ENCODE data around the gene LAMA2.

LAMA2 gene

DNA sequence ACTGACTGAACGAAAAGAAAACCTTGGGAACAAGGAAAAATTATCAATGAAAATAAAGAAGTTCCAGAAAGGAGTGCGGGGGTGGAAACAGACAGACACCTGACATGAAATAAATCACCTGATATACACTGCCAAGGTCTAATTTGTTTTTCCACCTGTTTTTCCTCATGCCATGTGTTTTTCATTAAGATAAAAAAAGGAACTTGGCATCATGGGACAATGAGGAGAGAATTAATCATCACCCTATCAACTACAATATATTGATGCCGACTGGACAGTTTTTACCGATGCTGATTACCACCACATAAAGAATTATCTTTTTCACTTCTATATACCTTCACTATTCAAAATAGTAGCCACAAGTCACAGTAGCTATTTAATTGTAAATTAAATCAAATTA is 593.9 kb downstream of the LAMA2 start:
- TF ChIP-seq POLR2A (IDR thresholded peaks at IDR 0.05; ENCODE audit: low read length) (no peak), GATA1 (IDR thresholded peaks at IDR 0.05; ENCODE audit: low read depth, low read length) (no peak)

DNA sequence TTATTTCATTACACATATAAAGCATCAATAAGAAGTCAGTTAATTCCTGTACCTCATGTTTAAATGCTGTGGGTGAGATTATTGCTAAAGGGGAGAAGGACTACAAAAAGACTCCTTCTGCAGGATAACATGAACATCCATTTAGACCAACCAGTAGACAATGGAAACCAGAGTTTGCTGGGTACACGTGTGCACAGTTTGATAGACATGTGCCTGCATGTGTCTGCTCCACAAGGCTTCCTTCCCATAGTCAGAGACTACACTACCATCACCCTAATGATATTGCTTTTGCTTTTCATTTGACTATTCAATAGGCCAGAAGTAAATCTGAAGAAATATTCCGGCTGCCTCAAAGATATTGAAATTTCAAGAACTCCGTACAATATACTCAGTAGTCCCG is 595.4 kb downstream of the LAMA2 start:
- no peak for DNase-seq
- TF ChIP-seq GATA1 (IDR thresholded peaks at IDR 0.05; ENCODE audit: low read depth, low read length) = no peak
- TF ChIP-seq POLR2A (IDR thresholded peaks at IDR 0.05; ENCODE audit: low read length) = no peak

More for the DNA sequence above, 593.9 kb downstream of the LAMA2 start:
- no peak for DNase-seq

DNA sequence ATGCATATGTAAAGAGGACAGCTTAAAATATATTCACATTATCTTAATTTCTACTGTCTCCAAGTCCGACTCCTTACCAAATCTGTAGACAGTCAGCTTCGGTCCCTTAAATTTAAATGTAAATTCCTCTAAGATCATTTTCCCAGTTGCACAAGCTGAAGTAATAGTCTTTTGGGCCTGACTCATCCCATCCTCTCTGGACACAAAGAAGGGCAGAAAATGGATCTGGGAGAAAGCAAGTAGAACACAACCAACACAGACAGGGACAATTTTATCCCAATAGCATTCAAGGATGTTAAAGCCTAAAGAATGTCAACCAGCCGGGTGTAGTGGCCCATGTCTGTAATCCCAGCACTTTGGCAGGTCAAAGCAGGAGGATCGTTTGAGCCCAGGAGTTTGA is 598.8 kb downstream of the LAMA2 start:
- TF ChIP-seq GATA1 (IDR thresholded peaks at IDR 0.05; ENCODE audit: low read depth, low read length) (no peak), POLR2A (IDR thresholded peaks at IDR 0.05; ENCODE audit: low read length) (no peak)
- DNase-seq = no peak

DNA sequence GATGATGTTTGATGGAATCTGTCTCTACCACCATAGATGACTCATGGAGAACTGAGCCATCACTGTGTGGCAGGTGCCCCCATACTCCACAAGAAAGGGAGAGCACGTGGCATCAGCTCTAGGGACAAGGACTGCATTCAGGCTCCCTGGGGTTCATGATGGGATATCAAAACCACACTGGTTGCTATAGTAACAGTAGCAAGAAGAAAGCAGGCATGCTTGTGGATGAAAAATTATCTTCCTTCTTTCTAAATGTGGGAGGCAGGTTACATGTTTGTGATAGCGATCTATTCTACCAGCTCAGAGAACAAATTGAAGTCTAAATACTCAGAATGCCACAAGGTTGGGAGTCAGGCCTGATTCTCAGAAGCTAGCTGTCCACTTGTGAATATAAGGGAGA is 602.8 kb downstream of the LAMA2 start:
- no peak for DNase-seq
- TF ChIP-seq POLR2A (IDR thresholded peaks at IDR 0.05; ENCODE audit: low read length) (no peak), GATA1 (IDR thresholded peaks at IDR 0.05; ENCODE audit: low read depth, low read length) (no peak)

DNA sequence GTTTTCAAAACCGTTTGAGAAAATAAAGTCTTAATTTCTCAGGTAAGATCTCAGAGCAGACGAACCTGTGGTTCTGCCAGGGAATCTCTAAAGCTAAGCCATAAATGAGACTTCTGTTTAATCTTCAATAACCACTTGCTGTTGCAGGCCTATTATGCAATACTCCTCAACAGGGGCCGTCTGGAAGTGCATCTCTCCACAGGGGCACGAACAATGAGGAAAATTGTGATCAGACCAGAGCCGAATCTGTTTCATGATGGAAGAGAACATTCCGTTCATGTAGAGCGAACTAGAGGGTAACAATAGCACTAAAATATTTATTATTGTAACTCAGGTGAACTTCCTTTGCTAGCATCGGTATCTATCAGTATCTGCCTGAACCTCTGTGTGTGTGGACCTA is 603.4 kb downstream of the LAMA2 start:
- TF ChIP-seq GATA1 (IDR thresholded peaks at IDR 0.05; ENCODE audit: low read depth, low read length) (no peak), POLR2A (IDR thresholded peaks at IDR 0.05; ENCODE audit: low read length) (no peak)
- no peak for DNase-seq

DNA sequence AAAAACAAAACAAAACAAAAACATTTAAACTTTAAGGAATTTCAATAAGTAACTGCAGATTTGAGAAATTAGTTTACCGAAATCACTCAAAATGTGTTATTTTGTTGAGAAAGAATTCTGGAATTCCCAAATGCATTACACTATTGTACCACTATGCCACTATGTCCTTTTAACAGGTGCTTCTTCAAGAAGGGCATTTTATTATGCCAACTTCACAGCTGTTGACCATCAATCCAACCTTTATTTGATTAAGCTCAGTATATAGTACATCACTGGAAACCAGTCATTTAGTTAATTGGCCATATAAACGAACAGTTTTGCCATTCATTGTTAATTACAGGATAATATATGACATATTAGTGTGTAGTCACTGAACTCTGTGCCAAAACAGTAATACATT is 605.4 kb downstream of the LAMA2 start:
- no peak for DNase-seq
- TF ChIP-seq GATA1 (IDR thresholded peaks at IDR 0.05; ENCODE audit: low read depth, low read length) (no peak), POLR2A (IDR thresholded peaks at IDR 0.05; ENCODE audit: low read length) (no peak)

DNA sequence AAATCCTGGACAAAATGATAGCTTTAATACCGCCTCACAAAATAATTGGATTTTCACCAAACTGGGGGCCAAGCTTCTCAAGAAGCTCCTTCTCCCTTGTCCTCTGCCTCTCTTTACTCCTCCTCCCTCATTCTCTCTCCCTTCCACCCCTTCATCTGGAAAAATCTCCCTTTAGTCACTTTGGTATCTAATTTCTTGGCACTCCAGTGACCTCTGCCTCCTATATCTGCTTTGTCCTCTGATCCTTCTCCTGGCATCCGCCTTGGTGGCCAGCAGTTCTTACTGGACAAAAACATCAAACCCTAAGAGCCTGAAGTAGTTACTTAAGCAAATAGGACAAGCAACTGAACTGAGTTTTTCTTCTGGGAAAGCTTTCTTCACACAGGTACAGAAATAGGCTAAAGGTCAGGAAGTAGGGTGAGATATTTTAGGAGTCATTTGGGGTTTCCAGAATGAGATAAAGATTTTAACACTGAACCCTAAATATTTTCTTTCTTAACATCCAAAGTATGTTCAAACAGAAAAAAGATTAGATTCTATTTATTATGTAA is 606.4 kb downstream of the LAMA2 start:
- TF ChIP-seq GATA1 (IDR thresholded peaks at IDR 0.05; ENCODE audit: low read depth, low read length) = no peak
- no peak for TF ChIP-seq POLR2A (IDR thresholded peaks at IDR 0.05; ENCODE audit: low read length)
- no peak for DNase-seq

DNA sequence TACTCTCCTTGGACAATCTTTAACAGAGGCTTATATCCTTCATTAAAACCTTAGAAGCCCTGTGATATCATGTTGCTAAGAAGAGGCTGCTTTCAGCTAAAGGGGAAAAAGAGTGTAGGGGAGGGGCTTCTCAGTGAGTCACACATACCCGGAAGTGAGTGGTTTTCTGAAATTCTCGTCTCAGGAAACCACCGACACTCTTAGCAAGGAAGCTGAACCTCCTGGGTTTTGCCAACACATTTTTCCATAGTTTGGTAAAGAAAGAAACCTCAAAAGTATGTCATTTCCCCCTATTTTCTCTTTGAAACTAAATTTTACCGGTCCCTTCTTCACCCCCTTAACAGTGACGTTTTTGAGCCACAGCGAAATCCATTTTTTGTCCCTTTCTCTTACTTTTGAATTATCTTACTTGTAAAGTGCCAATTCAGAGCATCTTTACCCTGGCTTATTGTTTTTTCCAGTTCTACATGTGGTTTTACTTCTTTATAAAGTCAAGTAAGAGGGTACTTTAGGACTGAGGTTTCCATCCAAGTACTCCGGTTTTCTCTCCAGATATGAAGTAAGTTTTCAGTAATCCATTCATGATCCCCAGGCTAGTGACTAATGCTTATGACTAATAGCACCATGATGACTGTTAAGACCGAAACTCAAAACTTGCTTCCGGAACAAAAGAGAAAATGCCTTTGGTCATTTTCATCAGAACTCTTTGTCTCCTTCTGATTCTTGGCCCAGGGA is 607.8 kb downstream of the LAMA2 start:
- peak; percentile 61 to 75 for DNase-seq
- TF ChIP-seq POLR2A (IDR thresholded peaks at IDR 0.05; ENCODE audit: low read length) (peak; percentile 51), GATA1 (IDR thresholded peaks at IDR 0.05; ENCODE audit: low read depth, low read length) (no peak)

DNA sequence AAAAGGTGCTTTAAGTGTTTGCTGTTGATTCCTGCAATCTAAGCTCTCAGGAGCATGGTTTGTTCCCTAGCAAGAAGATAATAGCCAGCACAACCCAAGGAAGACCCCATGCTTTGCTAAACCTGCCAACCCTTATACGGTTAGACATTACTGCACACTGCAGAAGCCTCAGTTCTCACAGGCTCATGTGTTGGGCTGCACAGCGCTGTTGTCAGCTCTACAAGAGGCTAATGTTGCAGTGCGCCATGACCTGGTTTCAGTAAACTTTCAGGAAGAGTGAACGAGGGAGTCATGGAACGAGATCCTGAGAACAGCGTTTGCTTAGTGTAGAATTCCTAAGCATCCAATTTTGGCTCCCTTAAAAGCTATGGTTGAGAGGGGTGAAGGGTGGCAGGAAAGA is 608.5 kb downstream of the LAMA2 start:
- TF ChIP-seq POLR2A (IDR thresholded peaks at IDR 0.05; ENCODE audit: low read length) (no peak), GATA1 (IDR thresholded peaks at IDR 0.05; ENCODE audit: low read depth, low read length) (no peak)
- DNase-seq = no peak

DNA sequence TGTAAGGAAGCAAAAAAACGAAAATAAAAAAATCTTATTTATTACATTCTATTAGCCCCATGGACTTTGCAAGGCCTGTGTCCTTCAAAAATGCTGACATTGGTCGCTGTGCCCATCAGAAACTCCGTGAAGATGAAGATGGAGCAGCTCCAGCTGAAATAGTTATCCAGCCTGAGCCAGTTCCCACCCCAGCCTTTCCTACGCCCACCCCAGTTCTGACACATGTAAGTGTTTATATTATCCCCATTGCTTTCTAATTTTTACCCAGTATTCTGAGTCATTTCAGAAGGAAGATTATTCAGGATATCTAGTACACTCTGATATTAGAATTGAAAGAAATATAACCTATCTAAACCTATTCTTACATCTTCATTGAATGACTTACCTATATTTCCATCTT is 609.3 kb downstream of the LAMA2 start:
- no peak for DNase-seq
- no peak for TF ChIP-seq POLR2A (IDR thresholded peaks at IDR 0.05; ENCODE audit: low read length)
- no peak for TF ChIP-seq GATA1 (IDR thresholded peaks at IDR 0.05; ENCODE audit: low read depth, low read length)

DNA sequence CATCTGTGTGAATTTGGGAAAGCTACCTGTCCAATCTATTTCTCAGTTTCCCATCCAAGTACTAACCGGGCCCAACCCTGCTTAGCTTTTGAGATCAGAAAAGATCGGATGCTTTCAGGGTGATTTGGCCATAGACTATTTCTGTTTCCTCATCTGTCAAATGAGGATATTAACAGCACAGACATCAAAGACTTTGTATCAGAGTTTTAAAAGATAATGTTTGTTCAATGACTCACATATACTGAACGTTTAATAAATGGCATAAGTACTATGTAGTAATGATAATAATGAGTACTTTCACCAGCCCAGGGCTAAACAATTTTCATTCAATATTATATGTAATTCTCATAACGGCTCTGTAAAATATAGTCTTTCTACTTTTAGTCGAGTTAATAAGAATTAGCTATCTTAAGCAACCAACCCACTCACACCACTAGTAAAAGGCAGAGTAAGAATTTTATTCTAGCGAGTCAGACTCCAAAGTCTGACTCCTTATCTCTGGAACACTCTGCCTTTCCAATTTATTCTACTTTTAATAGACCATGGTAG is 610.5 kb downstream of the LAMA2 start:
- DNase-seq = no peak
- TF ChIP-seq POLR2A (IDR thresholded peaks at IDR 0.05; ENCODE audit: low read length) = no peak
- TF ChIP-seq GATA1 (IDR thresholded peaks at IDR 0.05; ENCODE audit: low read depth, low read length) = no peak

DNA sequence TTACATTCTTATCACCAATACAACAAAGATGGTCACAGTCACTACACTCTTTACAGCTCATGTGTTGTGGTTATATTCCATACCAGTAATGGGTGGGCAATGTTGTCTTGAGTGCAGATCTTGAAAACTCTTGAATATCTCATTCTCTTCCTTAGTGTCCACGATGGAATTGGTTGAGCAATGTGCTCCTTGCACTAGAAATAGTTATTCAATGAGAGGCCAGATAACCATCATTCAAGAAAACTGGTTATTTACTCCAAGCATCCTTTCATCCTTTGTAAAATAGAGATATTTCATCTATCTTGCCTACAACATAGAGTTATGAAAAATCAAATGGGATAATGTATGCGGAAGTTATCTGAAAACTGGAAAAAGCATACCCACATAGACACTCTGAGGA is 611.2 kb downstream of the LAMA2 start:
- no peak for DNase-seq
- TF ChIP-seq POLR2A (IDR thresholded peaks at IDR 0.05; ENCODE audit: low read length) (no peak), GATA1 (IDR thresholded peaks at IDR 0.05; ENCODE audit: low read depth, low read length) (no peak)

DNA sequence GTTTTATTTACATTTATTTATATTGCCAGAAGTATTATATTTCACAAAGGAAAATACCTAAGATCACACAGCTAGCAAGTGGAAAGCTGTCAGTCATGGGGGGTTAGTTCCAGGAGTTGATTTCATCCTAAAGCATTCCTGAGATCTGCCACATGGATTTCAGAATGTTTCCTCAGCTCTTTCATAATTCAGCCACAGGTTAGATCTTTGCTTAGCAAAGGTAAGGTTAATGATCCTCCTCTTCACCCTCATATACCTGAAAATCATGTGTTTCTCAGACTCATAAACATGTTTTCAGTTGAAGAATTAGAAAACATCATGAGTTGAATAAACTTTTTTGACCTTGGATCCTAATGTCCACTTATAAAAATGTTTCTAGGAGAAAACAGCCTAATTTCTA is 611.6 kb downstream of the LAMA2 start:
- DNase-seq = no peak
- TF ChIP-seq POLR2A (IDR thresholded peaks at IDR 0.05; ENCODE audit: low read length) = no peak
- TF ChIP-seq GATA1 (IDR thresholded peaks at IDR 0.05; ENCODE audit: low read depth, low read length) = no peak

DNA sequence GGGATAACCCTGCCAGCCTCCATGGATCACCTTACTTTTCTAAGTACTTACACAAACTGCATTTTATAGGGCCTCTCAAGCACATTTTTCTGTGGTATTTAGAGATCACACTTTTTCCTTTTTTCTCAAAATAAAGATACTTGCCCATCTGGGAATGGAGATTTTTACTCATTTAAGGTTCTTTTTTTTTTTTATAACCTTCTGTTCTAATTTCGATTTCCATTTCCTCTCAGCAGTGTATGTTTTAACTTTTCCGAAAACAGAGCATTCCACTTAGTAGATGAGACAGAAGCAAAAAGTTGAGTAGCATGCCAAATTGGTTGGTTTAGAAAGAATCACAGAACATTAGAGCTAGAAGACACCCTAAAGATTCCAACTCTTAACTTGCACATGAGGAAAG is 612.7 kb downstream of the LAMA2 start:
- TF ChIP-seq GATA1 (IDR thresholded peaks at IDR 0.05; ENCODE audit: low read depth, low read length) (no peak), POLR2A (IDR thresholded peaks at IDR 0.05; ENCODE audit: low read length) (no peak)
- no peak for DNase-seq

All from erythroblast (primary cell).